Activated CD8-positive, alpha-beta memory T cell treated with anti-CD3 and anti-CD28 coated beads, Interleukin-2, amount 50 U/mL, for 1 hour (primary cell): Measurements from ENCODE around the gene ESF1.
"Not testable (repeated sequence)": the region's sequence is repeated elsewhere in the genome, so short reads cannot be mapped to it uniquely, and the experiment has no call there.

Experiments
- DNase-seq: peaks from one replicate; pipeline ENCODE4 v3.0.0-alpha.2; 2020; ENCODE audit errors: extremely low read depth

The ESF1 gene

GRCh38 chr20:13739731-13740649 is 44.7 kb downstream of the ESF1 start:
- no peak for DNase-seq

- DNase-seq, result not testable (repeated sequence)
Observed at GRCh38 chr20:13738187-13738586, 46.5 kb downstream of the ESF1 start.

GRCh38 chr20:13736436-13737191 is 48.1 kb downstream of the ESF1 start:
- no peak for DNase-seq

- no peak for DNase-seq
Observed at GRCh38 chr20:13735826-13736225, 48.9 kb downstream of the ESF1 start.

- DNase-seq, result no peak
Observed at GRCh38 chr20:13723011-13723410, 61.7 kb downstream of the ESF1 start.

- no peak for DNase-seq
Observed at GRCh38 chr20:13718171-13718570, 66.5 kb downstream of the ESF1 start.

- DNase-seq, result no peak
Observed at GRCh38 chr20:13717631-13718044, 67.1 kb downstream of the ESF1 start.

- DNase-seq, result no peak
Observed at GRCh38 chr20:13715171-13715570, 69.5 kb downstream of the ESF1 start.

- no peak for DNase-seq
Observed at GRCh38 chr20:13708234-13708633, 76.5 kb downstream of the ESF1 start.

- DNase-seq, result no peak
Observed at GRCh38 chr20:13703265-13703664, 81.5 kb downstream of the ESF1 start.

- DNase-seq, result no peak
Observed at GRCh38 chr20:13701486-13701885, 83.2 kb downstream of the ESF1 start.

- DNase-seq, result no peak
Observed at GRCh38 chr20:13700761-13701160, 84.0 kb downstream of the ESF1 start.

- no peak for DNase-seq
Observed at GRCh38 chr20:13694420-13695150, 90.1 kb downstream of the ESF1 start.

- DNase-seq, result no peak
Observed at GRCh38 chr20:13692802-13693736, 91.7 kb downstream of the ESF1 start.

GRCh38 chr20:13690943-13691342 is 93.8 kb downstream of the ESF1 start:
- DNase-seq, result no peak

- no peak for DNase-seq
Observed at GRCh38 chr20:13687815-13688214, 96.9 kb downstream of the ESF1 start.

- no peak for DNase-seq
Observed at GRCh38 chr20:13685623-13686022, 99.1 kb downstream of the ESF1 start.

GRCh38 chr20:13684566-13685222 is 100.0 kb downstream of the ESF1 start:
- no peak for DNase-seq

GRCh38 chr20:13683833-13684232 is 100.9 kb downstream of the ESF1 start:
- DNase-seq, result no peak
